GM23338 (cell line): Measurements from ENCODE around the gene ATP23. TPM values are rescaled to one million over a fixed set of nuclear protein-coding genes. Genes with fewer than 3 reads are reported as not detected.

ENCODE experiments used
- ATAC-seq: fragments of 200-7000 bp; cut with Tn5 transposase; 3 replicates; pipeline ENCODE4 v1.9.1; 2020
- DNase-seq: peaks from one replicate; pipeline ENCODE4 v3.0.0-alpha.2; 2015; ENCODE audit warnings: low spot score
- H2AFZ ChIP-seq: fragments of 200-600 bp; sonication (generic); 2 replicates; pipeline ENCODE4 v1.8.0; 2016; ENCODE audit warnings: antibody characterized with exemption, mild to moderate bottlenecking, moderate library complexity
- H3F3A ChIP-seq: fragments of 200-600 bp; sonication (generic); replicated peaks from 2 replicates; pipeline ENCODE4 v1.8.0; 2017; ENCODE audit warnings: antibody characterized with exemption, mixed run types, low read depth
- H3K27ac ChIP-seq: fragments of 200-600 bp; sonication (generic); 2 replicates; pipeline ENCODE4 v1.6.1; 2016; ENCODE audit warnings: low read depth
- H3K27me3 ChIP-seq: fragments of 200-600 bp; sonication (generic); 2 replicates; pipeline ENCODE4 v1.8.0; 2016; ENCODE audit warnings: mild to moderate bottlenecking, mixed run types, moderate library complexity; ENCODE audit not compliant: insufficient read depth
- H3K36me3 ChIP-seq: fragments of 200-600 bp; sonication (generic); 2 replicates; pipeline ENCODE4 v1.8.0; 2016; ENCODE audit warnings: mild to moderate bottlenecking; ENCODE audit not compliant: insufficient read depth
- H3K4me1 ChIP-seq: fragments of 200-600 bp; sonication (generic); 2 replicates; pipeline ENCODE4 v1.8.0; 2016; ENCODE audit warnings: mild to moderate bottlenecking, moderate library complexity; ENCODE audit not compliant: insufficient read depth
- H3K4me2 ChIP-seq: fragments of 200-600 bp; sonication (generic); 2 replicates; pipeline ENCODE4 v1.7.1; 2017; ENCODE audit warnings: mixed run types
- H3K4me3 ChIP-seq: fragments of 200-600 bp; sonication (generic); 2 replicates; pipeline ENCODE4 v1.6.1; 2016; ENCODE audit warnings: mixed run types
- H3K79me2 ChIP-seq: fragments of 200-600 bp; sonication (generic); replicated peaks from 2 replicates; pipeline ENCODE4 v1.8.0; 2017; ENCODE audit warnings: mild to moderate bottlenecking; ENCODE audit not compliant: insufficient read depth
- H3K9me2 ChIP-seq: fragments of 200-600 bp; sonication (generic); 2 replicates; pipeline ENCODE4 v1.8.0; 2017; ENCODE audit not compliant: insufficient read depth
- H4K20me1 ChIP-seq: fragments of 200-600 bp; sonication (generic); replicated peaks from 2 replicates; pipeline ENCODE4 v1.8.0; 2017; ENCODE audit warnings: mild to moderate bottlenecking; ENCODE audit not compliant: insufficient read depth
- H3K27ac Mint-ChIP-seq: 2 replicates; pipeline ENCODE4 v1.8.0; 2020; ENCODE audit warnings: inconsistent platforms, mild to moderate bottlenecking, moderate library complexity, mixed read lengths
- H3K27me3 Mint-ChIP-seq: 3 replicates; pipeline ENCODE4 v1.8.0; 2022; ENCODE audit warnings: low read depth, mild to moderate bottlenecking, moderate library complexity, mixed read lengths, inconsistent platforms; ENCODE audit not compliant: insufficient read depth, poor library complexity
- H3K36me3 Mint-ChIP-seq: 3 replicates; pipeline ENCODE4 v1.8.0; 2021; ENCODE audit warnings: low read depth, mild to moderate bottlenecking, inconsistent platforms, moderate library complexity, mixed read lengths
- H3K4me1 Mint-ChIP-seq: 3 replicates; pipeline ENCODE4 v1.8.0; 2020; ENCODE audit warnings: mild to moderate bottlenecking, inconsistent platforms, mixed read lengths
- H3K4me3 Mint-ChIP-seq: 3 replicates; pipeline ENCODE4 v1.8.0; 2021; ENCODE audit warnings: moderate library complexity, mild to moderate bottlenecking, inconsistent platforms, mixed read lengths
- H3K9me3 Mint-ChIP-seq: 3 replicates; pipeline ENCODE4 v1.8.0; 2020; ENCODE audit warnings: moderate library complexity, mild to moderate bottlenecking, inconsistent platforms, mixed read lengths
- CREB1 ChIP-seq: fragments of 250-450 bp; sonication (Bioruptor Pico); IDR thresholded peaks from 2 replicates; pipeline ENCODE4 v1.5.0; 2020; ENCODE audit warnings: low read depth, mild to moderate bottlenecking, moderate library complexity
- CTCF ChIP-seq, 2 experiments: fragments of 200-600 bp in 1 of 2; sonication (generic) in 1 of 2; conservative IDR thresholded peaks; 2 replicates each; pipeline versions ENCODE4 v1.5.1 to v1.6.1; 2016 to 2017; ENCODE audit warnings: antibody characterized with exemption in 2 of 2, low read depth in 2 of 2, mild to moderate bottlenecking in 2 of 2, moderate library complexity in 1 of 2
- ETS1 ChIP-seq: IDR thresholded peaks from 2 replicates; pipeline ENCODE4 v1.6.1; 2016; ENCODE audit warnings: antibody characterized with exemption
- EZH2 ChIP-seq: fragments of 200-600 bp; sonication (generic); IDR thresholded peaks from one replicate; pipeline ENCODE4 v1.8.0; 2017; ENCODE audit warnings: antibody characterized with exemption, mild to moderate bottlenecking, low read depth; ENCODE audit not compliant: unreplicated experiment
- EZH2phosphoT487 ChIP-seq: fragments of 200-600 bp; sonication (generic); IDR thresholded peaks from one replicate; pipeline ENCODE4 v1.8.1; 2018; ENCODE audit warnings: antibody characterized with exemption; ENCODE audit not compliant: unreplicated experiment
- JUNB ChIP-seq: IDR thresholded peaks from one replicate; pipeline ENCODE4 v1.6.1; 2016; ENCODE audit warnings: antibody characterized with exemption; ENCODE audit not compliant: unreplicated experiment
- NANOG ChIP-seq: IDR thresholded peaks from 2 replicates; pipeline ENCODE4 v1.6.1; 2016; ENCODE audit warnings: antibody characterized with exemption, borderline replicate concordance
- POLR2AphosphoS5 ChIP-seq: IDR thresholded peaks from 2 replicates; pipeline ENCODE4 v1.6.1; 2016; ENCODE audit warnings: antibody characterized with exemption, low read depth
- REST ChIP-seq: IDR thresholded peaks from one replicate; pipeline ENCODE4 v1.6.1; 2018; ENCODE audit warnings: antibody characterized with exemption; ENCODE audit not compliant: unreplicated experiment
- STAT1 ChIP-seq: IDR thresholded peaks from one replicate; pipeline ENCODE4 v1.6.1; 2016; ENCODE audit warnings: antibody characterized with exemption; ENCODE audit not compliant: unreplicated experiment
- ZNF114 ChIP-seq: fragments of 250-450 bp; sonication (Bioruptor Pico); IDR thresholded peaks from 2 replicates; pipeline ENCODE4 v1.5.0; 2020; ENCODE audit warnings: mild to moderate bottlenecking, moderate library complexity
- ZNF331 ChIP-seq: fragments of 250-450 bp; sonication (Bioruptor Pico); IDR thresholded peaks from 2 replicates; pipeline ENCODE4 v1.5.0; 2020; ENCODE audit warnings: low read depth, mild to moderate bottlenecking, moderate library complexity
- ZNF462 ChIP-seq: fragments of 250-450 bp; sonication (Bioruptor Pico); IDR thresholded peaks from 2 replicates; pipeline ENCODE4 v1.5.0; 2020; ENCODE audit warnings: mild to moderate bottlenecking, moderate library complexity
- polyA plus RNA-seq: library from polyadenylated mRNA; unstranded; fragments of >200 nt; fragmentation: Nextera tagmentation; extraction: Ambion mirVana; gene quantifications from 2 replicates; pipeline ENCODE4 v1.2.1, GENCODE V29; 2016
- total RNA-seq: library from RNA; depleted of rRNA; stranded (reverse); fragments of >200 nt; shearing (Covaris generic); gene quantifications from 2 replicates; pipeline ENCODE4 v1.2.3, GENCODE V29; 2014

The ATP23 gene
- total and polyA plus RNA-seq, 2 experiments from 2014 or later: 14.7 to 21.0 TPM

- Histone ChIP-seq H3K27ac (no peak overlapping the region), H2AFZ (no peak overlapping the region), H3F3A (no peaks in the 10 kb centered on the region), H3K4me2 (no peak overlapping the region), H3K4me1 (no peaks in the 10 kb centered on the region), H3K9me2 (no peaks in the 10 kb centered on the region; the same call in 1 of the 2 replicates), H3K4me3 (no peak overlapping the region), H3K27me3 (no peaks in the 10 kb centered on the region), H4K20me1 (no peaks in the 10 kb centered on the region), H3K36me3 (peaks cover 9% of the 10 kb centered on the region; the same call in 1 of the 2 replicates), H3K79me2 (no peaks in the 10 kb centered on the region)
- TF ChIP-seq REST (no peak), EZH2phosphoT487 (no peak), CTCF (conservative IDR thresholded peaks at IDR 0.05; ENCODE audit: low read depth in 2 of 2) (no peak), JUNB (no peak), NANOG (no peak), CREB1 (CRISPR knock-in tag) (no peak), ZNF462 (no peak), ZNF114 (CRISPR knock-in tag) (no peak), EZH2 (no peak), ETS1 (no peak), POLR2AphosphoS5 (no peak), STAT1 (no peak), ZNF331 (CRISPR knock-in tag) (no peak)
- no peak for ATAC-seq
- H3K27me3 Mint-ChIP-seq: peaks cover 2% of the 10 kb centered on the region
- no peak overlapping the region for H3K27ac Mint-ChIP-seq
- DNase-seq: no peak
- H3K4me3 Mint-ChIP-seq: no peak overlapping the region
- H3K36me3 Mint-ChIP-seq: peaks cover 19% of the 10 kb centered on the region
- H3K4me1 Mint-ChIP-seq: no peaks in the 10 kb centered on the region
- H3K9me3 Mint-ChIP-seq: peaks cover 45% of the 10 kb centered on the region
These were observed 55.2 kb downstream of the ATP23 start for GRCh38 chr12:57996520-57996919.
